ENCODE measurements around the gene TRIM39. TPM values are rescaled to one million over a fixed set of nuclear protein-coding genes. Genes with fewer than 3 reads are reported as not detected.

TRIM39 gene
- polyA plus RNA-seq, 1 of the 3 experiments (the other 2 are of a cell fraction): 6.5 TPM

DNA sequence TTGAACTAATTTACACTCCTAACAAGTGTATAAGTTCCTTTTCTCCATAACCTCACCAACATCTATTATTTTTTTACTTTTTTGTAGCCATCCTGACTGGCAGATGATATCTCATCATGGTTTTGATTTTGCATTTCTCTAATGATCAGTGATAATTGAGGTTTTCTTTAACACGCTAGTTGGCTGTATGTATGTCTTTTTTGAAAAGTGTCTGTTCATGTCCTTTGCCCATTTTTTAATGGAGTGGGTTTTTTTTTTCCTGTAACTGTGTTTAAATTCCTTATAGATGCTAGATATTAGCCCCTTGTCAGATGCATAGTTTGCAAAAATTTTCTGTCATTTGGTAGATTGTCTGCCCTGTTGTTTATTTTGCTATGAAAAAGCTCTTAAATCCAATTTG lies 39.6 kb upstream of the TRIM39 start:
- Histone ChIP-seq H3K27ac (ENCODE audit: low read depth in 2 of 2, low read length in 1 of 2) (no peak overlapping the region), H3F3A (replicated peaks; ENCODE audit: insufficient read depth) (no peaks in the 10 kb centered on the region), H3K27me3 (ENCODE audit: insufficient read depth) (no peaks in the 10 kb centered on the region), H3K9me3 (peaks cover 35% of the 10 kb centered on the region; the same call in 1 of the 2 replicates), H3K4me3 (ENCODE audit: low read depth in 2 of 2, low read length in 1 of 2) (no peak overlapping the region), H4K20me1 (ENCODE audit: insufficient read depth) (no peaks in the 10 kb centered on the region), H3K4me1 (ENCODE audit: control insufficient read depth in 1 of 2, insufficient read depth in 2 of 2, low read depth in 1 of 2, low read length in 1 of 2) (no peaks in the 10 kb centered on the region), H3K9ac (no peak overlapping the region), H2AFZ (ENCODE audit: low read depth) (no peak overlapping the region), H3K4me2 (no peak overlapping the region), H3K36me3 (replicated peaks in 1 of 2; ENCODE audit: control insufficient read depth in 1 of 2, insufficient read depth in 2 of 2, low read length in 1 of 2) (peaks cover 34 to 50% of the 10 kb centered on the region in 2 experiments), H3K9me2 (no peaks in the 10 kb centered on the region), H3K79me2 (ENCODE audit: insufficient read depth) (no peaks in the 10 kb centered on the region)
- TF ChIP-seq, protein P1, sequence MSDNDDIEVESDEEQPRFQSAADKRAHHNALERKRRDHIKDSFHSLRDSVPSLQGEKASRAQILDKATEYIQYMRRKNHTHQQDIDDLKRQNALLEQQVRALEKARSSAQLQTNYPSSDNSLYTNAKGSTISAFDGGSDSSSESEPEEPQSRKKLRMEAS (IDR thresholded peaks at IDR 0.05; ENCODE audit: low read depth): no peak
- no peak for TF ChIP-seq RAD21 (IDR thresholded peaks at IDR 0.05; ENCODE audit: low read length)
- TF ChIP-seq NRF1 (IDR thresholded peaks at IDR 0.05; ENCODE audit: low read depth, low read length): no peak
- no peak for TF ChIP-seq FOXJ3 (CRISPR knock-in tag; IDR thresholded peaks at IDR 0.05)
- TF ChIP-seq TCF12 (IDR thresholded peaks at IDR 0.05): no peak
- TF ChIP-seq, protein P2, sequence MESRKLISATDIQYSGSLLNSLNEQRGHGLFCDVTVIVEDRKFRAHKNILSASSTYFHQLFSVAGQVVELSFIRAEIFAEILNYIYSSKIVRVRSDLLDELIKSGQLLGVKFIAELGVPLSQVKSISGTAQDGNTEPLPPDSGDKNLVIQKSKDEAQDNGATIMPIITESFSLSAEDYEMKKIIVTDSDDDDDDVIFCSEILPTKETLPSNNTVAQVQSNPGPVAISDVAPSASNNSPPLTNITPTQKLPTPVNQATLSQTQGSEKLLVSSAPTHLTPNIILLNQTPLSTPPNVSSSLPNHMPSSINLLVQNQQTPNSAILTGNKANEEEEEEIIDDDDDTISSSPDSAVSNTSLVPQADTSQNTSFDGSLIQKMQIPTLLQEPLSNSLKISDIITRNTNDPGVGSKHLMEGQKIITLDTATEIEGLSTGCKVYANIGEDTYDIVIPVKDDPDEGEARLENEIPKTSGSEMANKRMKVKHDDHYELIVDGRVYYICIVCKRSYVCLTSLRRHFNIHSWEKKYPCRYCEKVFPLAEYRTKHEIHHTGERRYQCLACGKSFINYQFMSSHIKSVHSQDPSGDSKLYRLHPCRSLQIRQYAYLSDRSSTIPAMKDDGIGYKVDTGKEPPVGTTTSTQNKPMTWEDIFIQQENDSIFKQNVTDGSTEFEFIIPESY (IDR thresholded peaks at IDR 0.05; ENCODE audit: borderline replicate concordance, low read depth): no peak
- TF ChIP-seq RFX5 (IDR thresholded peaks at IDR 0.05; ENCODE audit: low read length): no peak
- TF ChIP-seq, protein P3, sequence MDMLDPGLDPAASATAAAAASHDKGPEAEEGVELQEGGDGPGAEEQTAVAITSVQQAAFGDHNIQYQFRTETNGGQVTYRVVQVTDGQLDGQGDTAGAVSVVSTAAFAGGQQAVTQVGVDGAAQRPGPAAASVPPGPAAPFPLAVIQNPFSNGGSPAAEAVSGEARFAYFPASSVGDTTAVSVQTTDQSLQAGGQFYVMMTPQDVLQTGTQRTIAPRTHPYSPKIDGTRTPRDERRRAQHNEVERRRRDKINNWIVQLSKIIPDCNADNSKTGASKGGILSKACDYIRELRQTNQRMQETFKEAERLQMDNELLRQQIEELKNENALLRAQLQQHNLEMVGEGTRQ (IDR thresholded peaks at IDR 0.05; ENCODE audit: borderline replicate concordance, low read depth, low read length): no peak
- no peak for TF ChIP-seq RXRA (IDR thresholded peaks at IDR 0.05; ENCODE audit: borderline replicate concordance, low read depth)
- no peak for TF ChIP-seq EP300 (IDR thresholded peaks at IDR 0.05; ENCODE audit: borderline replicate concordance in 1 of 2, low read depth in 1 of 2, low read length in 1 of 2)
- TF ChIP-seq CHD2 (IDR thresholded peaks at IDR 0.05; ENCODE audit: low read length, partially characterized antibody): no peak
- TF ChIP-seq MEF2A (IDR thresholded peaks at IDR 0.05; ENCODE audit: borderline replicate concordance, low read depth): no peak
- TF ChIP-seq, protein P4, sequence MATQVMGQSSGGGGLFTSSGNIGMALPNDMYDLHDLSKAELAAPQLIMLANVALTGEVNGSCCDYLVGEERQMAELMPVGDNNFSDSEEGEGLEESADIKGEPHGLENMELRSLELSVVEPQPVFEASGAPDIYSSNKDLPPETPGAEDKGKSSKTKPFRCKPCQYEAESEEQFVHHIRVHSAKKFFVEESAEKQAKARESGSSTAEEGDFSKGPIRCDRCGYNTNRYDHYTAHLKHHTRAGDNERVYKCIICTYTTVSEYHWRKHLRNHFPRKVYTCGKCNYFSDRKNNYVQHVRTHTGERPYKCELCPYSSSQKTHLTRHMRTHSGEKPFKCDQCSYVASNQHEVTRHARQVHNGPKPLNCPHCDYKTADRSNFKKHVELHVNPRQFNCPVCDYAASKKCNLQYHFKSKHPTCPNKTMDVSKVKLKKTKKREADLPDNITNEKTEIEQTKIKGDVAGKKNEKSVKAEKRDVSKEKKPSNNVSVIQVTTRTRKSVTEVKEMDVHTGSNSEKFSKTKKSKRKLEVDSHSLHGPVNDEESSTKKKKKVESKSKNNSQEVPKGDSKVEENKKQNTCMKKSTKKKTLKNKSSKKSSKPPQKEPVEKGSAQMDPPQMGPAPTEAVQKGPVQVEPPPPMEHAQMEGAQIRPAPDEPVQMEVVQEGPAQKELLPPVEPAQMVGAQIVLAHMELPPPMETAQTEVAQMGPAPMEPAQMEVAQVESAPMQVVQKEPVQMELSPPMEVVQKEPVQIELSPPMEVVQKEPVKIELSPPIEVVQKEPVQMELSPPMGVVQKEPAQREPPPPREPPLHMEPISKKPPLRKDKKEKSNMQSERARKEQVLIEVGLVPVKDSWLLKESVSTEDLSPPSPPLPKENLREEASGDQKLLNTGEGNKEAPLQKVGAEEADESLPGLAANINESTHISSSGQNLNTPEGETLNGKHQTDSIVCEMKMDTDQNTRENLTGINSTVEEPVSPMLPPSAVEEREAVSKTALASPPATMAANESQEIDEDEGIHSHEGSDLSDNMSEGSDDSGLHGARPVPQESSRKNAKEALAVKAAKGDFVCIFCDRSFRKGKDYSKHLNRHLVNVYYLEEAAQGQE (IDR thresholded peaks at IDR 0.05; ENCODE audit: low read depth, low read length): no peak
- TF ChIP-seq, protein P5, sequence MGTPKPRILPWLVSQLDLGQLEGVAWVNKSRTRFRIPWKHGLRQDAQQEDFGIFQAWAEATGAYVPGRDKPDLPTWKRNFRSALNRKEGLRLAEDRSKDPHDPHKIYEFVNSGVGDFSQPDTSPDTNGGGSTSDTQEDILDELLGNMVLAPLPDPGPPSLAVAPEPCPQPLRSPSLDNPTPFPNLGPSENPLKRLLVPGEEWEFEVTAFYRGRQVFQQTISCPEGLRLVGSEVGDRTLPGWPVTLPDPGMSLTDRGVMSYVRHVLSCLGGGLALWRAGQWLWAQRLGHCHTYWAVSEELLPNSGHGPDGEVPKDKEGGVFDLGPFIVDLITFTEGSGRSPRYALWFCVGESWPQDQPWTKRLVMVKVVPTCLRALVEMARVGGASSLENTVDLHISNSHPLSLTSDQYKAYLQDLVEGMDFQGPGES (IDR thresholded peaks at IDR 0.05; ENCODE audit: low read depth, low read length): no peak
- no peak for TF ChIP-seq TEAD4 (IDR thresholded peaks at IDR 0.05; ENCODE audit: borderline replicate concordance, insufficient read depth)
- no peak for TF ChIP-seq TAF1 (IDR thresholded peaks at IDR 0.05; ENCODE audit: borderline replicate concordance, low read depth, low read length)
- no peak for TF ChIP-seq FOSL2 (IDR thresholded peaks at IDR 0.05; ENCODE audit: borderline replicate concordance, low read depth)
- TF ChIP-seq POLR2AphosphoS5 (IDR thresholded peaks at IDR 0.05; ENCODE audit: low read depth, low read length): no peak
- TF ChIP-seq FOXM1 (IDR thresholded peaks at IDR 0.05; ENCODE audit: low read depth): no peak
- TF ChIP-seq, protein P6, sequence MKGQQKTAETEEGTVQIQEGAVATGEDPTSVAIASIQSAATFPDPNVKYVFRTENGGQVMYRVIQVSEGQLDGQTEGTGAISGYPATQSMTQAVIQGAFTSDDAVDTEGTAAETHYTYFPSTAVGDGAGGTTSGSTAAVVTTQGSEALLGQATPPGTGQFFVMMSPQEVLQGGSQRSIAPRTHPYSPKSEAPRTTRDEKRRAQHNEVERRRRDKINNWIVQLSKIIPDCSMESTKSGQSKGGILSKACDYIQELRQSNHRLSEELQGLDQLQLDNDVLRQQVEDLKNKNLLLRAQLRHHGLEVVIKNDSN (IDR thresholded peaks at IDR 0.05; ENCODE audit: borderline replicate concordance, low read depth): no peak
- 43% methylated on average over 1 of the region's 1 CpG for WGBS (ENCODE audit: low lambda C conversion rate)
- ChIA-PET CTCF (no interaction called here), POLR2A (no interaction called here)
- DNase-seq: no peak

Measured in SK-N-SH (cell line).